HG03432 (cell line): ENCODE measurements around the gene CAMTA1.
"Not testable (repeated sequence)": the region's sequence is repeated elsewhere in the genome, so short reads cannot be mapped to it uniquely, and the experiment has no call there.

Experiments used
- ATAC-seq: cut with Tn5 transposase; IDR thresholded peaks from one replicate; pipeline ENCODE4 v1.9.1; 2021; ENCODE audit warnings: mild to moderate bottlenecking, moderate library complexity; ENCODE audit not compliant: unreplicated experiment

CAMTA1 gene

GRCh38 chr1:7760245-7760644 lies 975.0 kb downstream of the CAMTA1 start:
- no peak for ATAC-seq

- ATAC-seq, result no peak
Measured at GRCh38 chr1:7761103-7761502, 975.8 kb downstream of the CAMTA1 start.

- no peak for ATAC-seq
Measured at GRCh38 chr1:7767176-7767575, 981.9 kb downstream of the CAMTA1 start.

DNA sequence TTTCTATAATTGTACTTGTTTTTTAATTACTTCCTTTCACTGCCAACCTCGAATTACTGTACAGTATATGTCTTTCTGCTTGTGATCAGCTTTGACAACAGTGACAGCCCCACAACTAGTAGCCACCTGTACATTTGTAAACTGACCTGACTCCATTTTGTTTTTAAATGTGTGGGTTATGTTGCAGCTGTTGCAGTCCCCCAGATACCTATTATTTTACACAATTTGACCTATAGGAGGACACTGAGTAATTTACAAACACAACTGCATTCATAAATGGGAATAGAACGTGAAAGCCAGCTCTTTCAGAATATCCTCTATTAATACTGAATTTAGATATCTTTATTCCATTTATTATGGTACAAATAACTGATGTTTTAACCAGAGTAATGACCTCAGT lies 983.3 kb downstream of the CAMTA1 start:
- ATAC-seq, result no peak

GRCh38 chr1:7769673-7770412 lies 984.6 kb downstream of the CAMTA1 start:
- no peak for ATAC-seq

- peak; percentile 11 for ATAC-seq
Measured at GRCh38 chr1:7770669-7770996, 985.4 kb downstream of the CAMTA1 start.

GRCh38 chr1:7770997-7771822 lies 986.0 kb downstream of the CAMTA1 start, which contains the start of gene VAMP3:
VAMP3 (plus strand) TSS chr1:7771296; CDS start chr1:7771384, 88 bp downstream.
- peak; percentile 81 for ATAC-seq

DNA sequence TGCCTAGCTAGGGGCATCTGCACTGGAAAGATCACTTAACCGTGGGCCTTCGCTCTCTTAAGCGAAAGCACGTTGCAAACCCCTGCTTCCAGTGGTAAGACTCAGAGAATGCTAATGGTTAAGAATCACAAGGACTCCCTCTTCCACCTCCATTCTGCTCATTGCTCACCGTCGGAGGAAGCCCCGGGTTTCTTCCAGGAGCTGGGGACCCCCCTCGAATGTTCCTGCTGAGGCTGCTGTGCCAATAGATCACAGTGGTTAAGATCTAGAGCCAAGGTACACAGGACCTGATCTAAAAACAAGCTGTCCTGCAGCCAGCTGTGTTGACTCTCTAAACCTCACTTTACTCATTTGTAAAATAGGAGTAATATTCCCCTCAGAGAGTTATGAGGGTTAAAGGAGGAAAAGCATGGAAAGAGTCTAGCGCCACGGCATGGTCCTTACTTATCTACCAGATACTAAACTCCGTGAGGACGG lies 986.6 kb downstream of the CAMTA1 start:
- no peak for ATAC-seq

DNA sequence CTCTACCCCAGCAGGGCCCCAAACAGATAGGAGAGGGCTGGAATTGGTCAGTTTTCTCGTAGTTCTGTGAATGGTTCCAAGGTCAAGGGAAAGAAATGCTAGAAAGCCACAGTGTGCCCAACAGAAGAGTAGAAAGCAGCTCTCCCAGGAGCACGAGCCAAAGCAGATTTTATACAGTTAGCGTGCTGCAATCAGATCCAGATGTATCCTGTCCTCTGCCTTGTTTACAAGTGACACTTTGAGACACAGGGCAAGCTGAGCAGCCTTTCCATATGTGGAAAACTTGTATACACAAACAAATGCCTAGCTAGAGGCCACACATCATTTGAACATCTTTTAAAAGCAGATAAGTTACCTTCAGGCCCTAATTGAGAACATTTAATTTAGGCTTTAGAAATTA lies 992.3 kb downstream of the CAMTA1 start:
- no peak for ATAC-seq

- no peak for ATAC-seq
Measured at GRCh38 chr1:7778133-7778628, 992.9 kb downstream of the CAMTA1 start.

DNA sequence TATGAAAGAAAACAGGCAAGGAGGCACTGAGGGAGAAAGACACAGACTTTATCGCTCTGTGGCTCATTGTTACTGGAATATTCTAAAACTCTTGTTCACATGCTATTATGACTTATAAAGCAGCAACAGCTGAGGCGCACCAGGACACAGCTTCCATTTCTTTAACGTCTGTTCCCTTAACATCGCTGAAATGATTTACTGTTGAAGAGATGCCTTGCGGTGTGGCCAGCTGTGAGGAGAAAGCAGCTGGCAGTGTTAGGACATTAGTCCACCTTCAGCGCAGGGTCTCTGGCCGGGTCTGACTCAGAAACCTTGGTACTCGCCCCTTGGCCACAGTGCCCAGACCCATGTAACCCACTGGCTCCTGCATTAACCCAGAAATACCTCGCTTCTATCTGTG lies 995.7 kb downstream of the CAMTA1 start:
- ATAC-seq, result no peak

- ATAC-seq, result no peak
Measured at GRCh38 chr1:7781501-7781900, 996.2 kb downstream of the CAMTA1 start.

DNA sequence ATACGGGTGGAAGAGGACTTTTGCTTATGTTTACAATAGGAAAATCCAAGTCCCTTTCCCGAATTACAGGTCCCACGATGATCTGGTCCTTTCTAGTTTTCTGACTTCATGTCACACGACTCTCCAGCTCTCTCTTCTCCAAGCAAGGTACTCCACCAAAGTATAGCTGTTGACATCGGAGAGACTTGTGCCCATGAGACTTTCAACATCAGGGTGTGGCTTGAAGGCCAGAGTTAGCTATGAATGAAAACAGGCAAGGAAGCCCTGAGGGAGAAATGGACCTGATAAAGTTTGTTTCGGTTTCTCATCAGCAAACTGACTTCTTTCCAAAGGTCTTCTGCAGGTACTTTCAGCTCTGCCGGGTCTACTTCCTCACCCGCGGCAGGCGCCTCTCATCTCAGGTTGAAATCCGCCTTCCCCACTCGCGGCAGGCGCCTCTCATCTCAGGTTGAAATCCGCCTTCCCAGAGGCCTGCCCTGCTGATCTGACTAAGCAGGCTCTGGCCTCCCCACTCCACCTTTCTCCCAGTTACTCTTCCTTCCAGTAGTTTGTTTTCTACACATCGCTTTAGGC lies 996.8 kb downstream of the CAMTA1 start:
- ATAC-seq, result no peak

DNA sequence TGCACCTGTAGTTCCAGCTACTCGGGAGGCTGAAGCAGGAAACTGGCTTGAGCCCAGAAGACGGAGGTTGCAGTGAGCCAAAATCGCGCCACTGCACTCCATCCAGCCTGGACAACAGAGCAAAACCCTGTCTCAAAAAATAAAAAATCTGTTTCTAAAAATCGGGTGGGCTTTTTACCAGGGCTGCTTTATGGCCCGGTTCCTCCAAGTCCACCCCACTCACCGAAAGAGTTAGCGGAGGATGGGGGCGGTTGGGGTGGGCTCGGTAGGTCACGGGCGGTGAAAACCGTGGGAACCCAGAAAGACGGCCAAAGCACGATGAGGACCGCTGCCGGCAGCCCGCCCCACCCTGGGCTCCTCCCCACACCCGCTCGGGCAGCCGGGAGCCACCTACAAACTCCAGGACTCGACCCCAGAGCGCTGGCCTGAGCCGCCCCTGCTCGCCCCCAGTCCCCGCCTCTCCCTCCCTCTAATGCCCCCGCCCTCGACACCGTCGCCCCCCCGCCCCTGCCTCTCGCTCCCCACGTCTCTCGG lies 998.0 kb downstream of the CAMTA1 start:
- ATAC-seq, result no peak

GRCh38 chr1:7783826-7784491 lies 998.7 kb downstream of the CAMTA1 start, which contains the start of gene PER3:
PER3 (plus strand) TSS chr1:7784291; CDS start chr1:7784878, 587 bp downstream.
- ATAC-seq, result peak; percentile 95

DNA sequence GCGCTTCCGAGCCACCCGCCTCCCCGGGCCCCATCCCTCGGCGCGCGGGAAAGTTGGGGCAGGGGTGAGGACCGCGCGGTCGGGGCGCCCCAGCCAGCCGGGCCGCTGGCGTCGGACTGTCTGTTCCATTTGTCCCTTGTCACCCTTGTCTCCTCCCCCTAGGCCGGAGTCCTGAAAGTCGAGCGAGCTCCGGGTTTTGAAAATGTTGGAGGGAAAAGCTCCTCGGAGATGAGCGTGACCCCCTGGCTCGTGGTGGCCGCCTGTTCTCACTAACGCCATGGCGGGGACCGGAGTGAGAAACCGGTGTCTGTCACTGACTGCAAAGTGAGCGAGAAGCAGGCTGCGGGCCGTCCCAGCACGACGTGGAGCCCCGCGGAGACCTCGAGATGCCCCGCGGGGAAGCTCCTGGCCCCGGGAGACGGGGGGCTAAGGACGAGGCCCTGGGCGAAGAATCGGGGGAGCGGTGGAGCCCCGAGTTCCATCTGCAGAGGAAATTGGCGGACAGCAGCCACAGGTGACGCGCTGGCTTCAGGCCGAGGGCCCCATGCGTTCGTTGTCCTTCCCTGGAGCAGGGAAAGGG lies 999.3 kb downstream of the CAMTA1 start:
- no peak for ATAC-seq

GRCh38 chr1:7785108-7785507 lies 999.9 kb downstream of the CAMTA1 start:
- no peak for ATAC-seq

DNA sequence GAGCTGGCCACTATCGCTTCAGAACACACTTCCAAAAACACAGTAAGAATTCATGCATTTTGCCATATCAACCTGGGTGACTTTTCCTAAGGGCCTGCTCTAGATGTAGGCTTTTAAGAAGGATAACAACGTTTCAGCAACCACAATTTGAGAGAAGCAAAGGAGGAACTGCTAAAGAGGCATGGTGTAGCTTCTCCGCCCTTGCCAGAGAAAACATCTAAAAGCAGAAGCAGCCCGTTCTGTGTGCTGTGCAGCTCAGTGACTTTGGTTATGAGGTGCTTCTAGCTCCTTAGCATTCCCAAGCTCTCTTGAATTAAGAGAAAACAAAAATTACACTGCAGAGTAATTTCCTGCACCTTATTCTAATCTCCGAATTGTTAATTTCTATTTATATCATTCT lies 1001.5 kb downstream of the CAMTA1 start:
- ATAC-seq, result no peak

DNA sequence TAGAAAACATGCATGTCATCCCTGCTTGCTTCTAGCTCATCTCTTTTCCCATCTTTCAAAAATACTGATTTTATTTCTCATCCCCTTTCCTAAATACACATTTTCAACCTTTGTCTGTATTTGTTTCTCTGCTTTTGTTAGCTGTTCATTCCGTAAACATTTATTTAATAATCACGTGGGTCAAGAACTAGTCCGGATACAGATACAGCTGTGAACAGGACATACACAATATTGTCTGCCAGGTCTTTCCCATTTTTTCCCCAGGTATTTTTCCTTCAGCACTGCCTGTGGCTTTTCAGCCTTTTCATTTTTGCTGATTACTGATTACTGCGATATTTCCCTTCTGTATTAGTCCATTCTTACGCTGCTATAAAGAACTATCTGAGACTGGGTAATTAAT lies 1004.6 kb downstream of the CAMTA1 start:
- no peak for ATAC-seq

DNA sequence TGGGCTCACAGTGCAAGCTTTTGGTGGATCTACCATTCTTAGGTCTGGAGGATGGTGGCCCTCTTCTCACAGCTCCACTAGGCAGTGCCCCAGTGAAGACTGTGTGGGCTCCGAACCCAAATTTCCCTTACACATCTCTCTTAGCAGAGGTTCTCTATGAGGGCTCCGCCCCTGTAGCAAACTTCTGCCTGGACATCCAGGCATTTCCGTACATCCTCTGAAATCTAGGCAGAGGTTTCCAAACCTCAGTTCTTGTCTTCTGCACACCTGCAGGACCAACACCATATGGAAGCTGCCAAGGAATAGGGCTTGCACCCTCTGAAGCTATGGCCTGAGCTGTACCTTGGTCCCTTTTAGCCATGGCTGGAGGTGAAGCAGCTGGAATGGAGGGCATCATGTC lies 1005.8 kb downstream of the CAMTA1 start:
- not testable (repeated sequence) for ATAC-seq
